B cell (primary cell): Measurements from ENCODE around the gene ZNF534. TPM values are rescaled to one million over a fixed set of nuclear protein-coding genes. Genes with fewer than 3 reads are reported as not detected.

ENCODE experiments used
- ATAC-seq: fragments of 200-7000 bp; cut with Tn5 transposase; one replicate; pipeline ENCODE4 v1.10.0; 2021; ENCODE audit warnings: low read depth, mild to moderate bottlenecking, moderate number of reproducible peaks, moderate library complexity
- CTCF ChIA-PET: fragments of 350-600 bp; sonication (Branson Sonifier 250); formaldehyde crosslinking; loops from one replicate; lab custom pipeline; 2021; ENCODE audit warnings: antibody characterized with exemption, inconsistent platforms; lab: Charles Lee
- POLR2A ChIA-PET: fragments of 350-600 bp; sonication (Branson Sonifier 250); formaldehyde crosslinking; loops from one replicate; lab custom pipeline; 2021; ENCODE audit warnings: antibody characterized with exemption; lab: Charles Lee
- DNase-seq: peaks from one replicate; pipeline ENCODE4 v3.0.0; 2013
- H2AFZ ChIP-seq: 2 replicates; pipeline ENCODE4 v1.6.1; 2012; ENCODE audit warnings: mild to moderate bottlenecking, low read depth, low read length; ENCODE audit not compliant: insufficient read depth, poor library complexity, severe bottlenecking
- H3K27ac ChIP-seq, 2 donors: 1 replicate in 1 of 2; 2 replicates in 1 of 2; pipeline ENCODE4 v1.5.1; 2012 to 2013; ENCODE audit warnings: low read length in 2 of 2, mild to moderate bottlenecking in 2 of 2, moderate library complexity in 1 of 2
- H3K27me3 ChIP-seq, 4 experiments: fragments of 200-600 bp in 1 of 4; sonication (generic) in 1 of 4; replicated peaks in 1 of 4; 1 replicate in 2 of 4; 2 replicates in 2 of 4; pipeline versions ENCODE4 v1.6.1 to v1.7.0; 2013 to 2016; ENCODE audit warnings: low read length in 3 of 4, mild to moderate bottlenecking in 2 of 4, mixed read lengths in 1 of 4, moderate library complexity in 1 of 4; ENCODE audit not compliant: insufficient read depth in 4 of 4, control insufficient read depth in 3 of 4; ENCODE audit errors: control extremely low read depth in 1 of 4
- H3K36me3 ChIP-seq, 2 experiments: replicated peaks in 1 of 2; 1 replicate in 1 of 2; 2 replicates in 1 of 2; pipeline versions ENCODE4 v1.6.1 to v1.7.1; 2013; ENCODE audit warnings: low read length in 1 of 2; ENCODE audit not compliant: insufficient read depth in 2 of 2, control insufficient read depth in 1 of 2; ENCODE audit errors: control extremely low read depth in 1 of 2, extremely low read depth in 1 of 2
- H3K4me1 ChIP-seq, 2 donors: fragments of 200-600 bp in 1 of 2; sonication (generic) in 1 of 2; 1 replicate in 1 of 2; 2 replicates in 1 of 2; pipeline versions ENCODE4 v1.5.1 to v1.6.1; 2013 to 2017; ENCODE audit warnings: low read length in 2 of 2; ENCODE audit not compliant: control insufficient read depth in 2 of 2, insufficient read depth in 2 of 2
- H3K4me2 ChIP-seq: replicated peaks from 2 replicates; pipeline ENCODE3; 2012; ENCODE audit warnings: mild to moderate bottlenecking, low read depth, low read length; ENCODE audit not compliant: poor library complexity, severe bottlenecking
- H3K4me3 ChIP-seq, 5 experiments: fragments of 200-600 bp in 1 of 5; sonication (generic) in 1 of 5; 1 replicate in 3 of 5; 2 replicates in 2 of 5; pipeline versions ENCODE4 v1.5.1 to v1.7.0; 2011 to 2016; ENCODE audit warnings: low read length in 4 of 5, mild to moderate bottlenecking in 4 of 5, low read depth in 2 of 5, control low read depth in 1 of 5, moderate library complexity in 1 of 5; ENCODE audit not compliant: insufficient read depth in 1 of 5; ENCODE audit errors: control extremely low read depth in 1 of 5, extremely low read depth in 1 of 5
- H3K79me2 ChIP-seq: fragments of 200-600 bp; sonication (generic); one replicate; pipeline ENCODE4 v1.6.0; 2016; ENCODE audit warnings: low read length; ENCODE audit not compliant: control insufficient read depth, insufficient read depth
- H3K9ac ChIP-seq: fragments of 200-600 bp; sonication (generic); 2 replicates; pipeline ENCODE4 v1.6.1; 2017; ENCODE audit warnings: mild to moderate bottlenecking, low read length, moderate library complexity
- H3K9me3 ChIP-seq, 3 donors: one replicate each; pipeline versions ENCODE4 v1.6.1 to v1.7.1; 2013; ENCODE audit warnings: low read length in 2 of 3; ENCODE audit not compliant: control insufficient read depth in 2 of 3, insufficient read depth in 1 of 3; ENCODE audit errors: control extremely low read depth in 1 of 3
- H4K20me1 ChIP-seq: 2 replicates; pipeline ENCODE4 v1.6.0; 2012; ENCODE audit warnings: mild to moderate bottlenecking, low read length; ENCODE audit not compliant: insufficient read depth, control insufficient read depth, poor library complexity, severe bottlenecking
- H3K27ac Mint-ChIP-seq: one replicate; pipeline ENCODE4 v1.8.0; 2021; ENCODE audit warnings: mixed read lengths
- H3K27me3 Mint-ChIP-seq: one replicate; pipeline ENCODE4 v1.8.0; 2021; ENCODE audit warnings: mixed read lengths
- H3K4me1 Mint-ChIP-seq: one replicate; pipeline ENCODE4 v1.8.0; 2021; ENCODE audit warnings: mixed read lengths
- H3K4me3 Mint-ChIP-seq: one replicate; pipeline ENCODE4 v1.8.0; 2021; ENCODE audit warnings: mixed read lengths
- H3K9me3 Mint-ChIP-seq: one replicate; pipeline ENCODE4 v1.8.0; 2022; ENCODE audit warnings: mixed read lengths; ENCODE audit not compliant: insufficient read depth
- CTCF ChIP-seq: fragments of 200-600 bp; IDR thresholded peaks from one replicate; pipeline ENCODE4 v1.8.0; 2022; ENCODE audit warnings: antibody characterized with exemption, mild to moderate bottlenecking
- EZH2 ChIP-seq: IDR thresholded peaks from 2 replicates; pipeline ENCODE4 v1.6.1; 2012; ENCODE audit warnings: borderline replicate concordance, low read depth, mild to moderate bottlenecking, moderate library complexity, low read length; ENCODE audit not compliant: insufficient read depth, poor library complexity, severe bottlenecking
- WGBS: methylation state at CpG from one replicate; pipeline ENCODE4 v1.1.5; 2013; ENCODE audit warnings: missing lambda C conversion rate; ENCODE audit not compliant: insufficient coverage; 5-methylcytosine and 5-hydroxymethylcytosine counted together
- intact Hi-C: fragments of 100-400 bp; cut with micrococcal nuclease; formaldehyde crosslinking; loops from one replicate; pipeline ENCODE4 v1.10.0; 2022
- polyA plus RNA-seq: library from polyadenylated mRNA; depleted of rRNA; stranded (reverse); fragments of >200 nt; gene quantifications from 2 replicates; pipeline ENCODE4 v1.2.3, GENCODE V29; 2012
- total RNA-seq, 2 donors: library from RNA; stranded (reverse); fragments of 120-200 nt in 1 of 2; gene quantifications; 1 replicate in 1 of 2; 2 replicates in 1 of 2; pipeline versions ENCODE4 v1.2.3 to v1.2.4, GENCODE V29; 2013 to 2022

Gene ZNF534
- total and polyA plus RNA-seq, 2 donors (not counting 1 experiment from before 2014, with no cell fraction given) = 0.04 TPM; not detected in 1

GRCh38 chr19:52492994-52493470 lies 64.1 kb downstream of the ZNF534 start:
- DNase-seq (no peak), ATAC-seq (no peak)
- WGBS = 36% methylated on average over 28 of the region's 28 CpGs
- Mint-ChIP-seq H3K27ac (no peak overlapping the region), H3K27me3 (peaks cover 2% of the 10 kb centered on the region), H3K4me3 (no peak overlapping the region), H3K4me1 (no peaks in the 10 kb centered on the region), H3K9me3 (peaks cover 20% of the 10 kb centered on the region)
- H3K79me2 ChIP-seq = no peaks in the 10 kb centered on the region
- CTCF ChIA-PET = no interaction called here
- H3K9me3 ChIP-seq = peaks cover 1 to 83% (median 25%) of the 10 kb centered on the region in 3 donors
- H3K9ac ChIP-seq = no peak overlapping the region
- H4K20me1 ChIP-seq = no peaks in the 10 kb centered on the region
- H3K27me3 ChIP-seq = no peaks in the 10 kb centered on the region
- no peaks in the 10 kb centered on the region for H3K4me1 ChIP-seq
- H2AFZ ChIP-seq = no peak overlapping the region
- POLR2A ChIA-PET = no interaction called here
- no peak overlapping the region for H3K4me2 ChIP-seq
- H3K27ac ChIP-seq = no peak overlapping the region
- TF ChIP-seq EZH2 (no peak), CTCF (no peak)
- H3K4me3 ChIP-seq = no peak overlapping the region
- intact Hi-C loops = no loop called here
- H3K36me3 ChIP-seq = no peaks in the 10 kb centered on the region

GRCh38 chr19:52494518-52494917 lies 65.6 kb downstream of the ZNF534 start:
- no peak overlapping the region for H3K9ac ChIP-seq
- no peaks in the 10 kb centered on the region for H3K36me3 ChIP-seq
- peaks cover 1 to 82% (median 23%) of the 10 kb centered on the region in 3 donors for H3K9me3 ChIP-seq
- TF ChIP-seq CTCF (no peak), EZH2 (no peak)
- Mint-ChIP-seq H3K4me3 (no peak overlapping the region), H3K27ac (no peak overlapping the region), H3K9me3 (peaks cover 25% of the 10 kb centered on the region), H3K27me3 (peaks cover 2% of the 10 kb centered on the region), H3K4me1 (no peaks in the 10 kb centered on the region)
- no peak overlapping the region for H2AFZ ChIP-seq
- POLR2A ChIA-PET = no interaction called here
- no peaks in the 10 kb centered on the region for H4K20me1 ChIP-seq
- ATAC-seq (no peak), DNase-seq (no peak)
- intact Hi-C loops = no loop called here
- H3K79me2 ChIP-seq = no peaks in the 10 kb centered on the region
- no peak overlapping the region for H3K4me2 ChIP-seq
- CTCF ChIA-PET = interaction anchor here (0.6 kb wide), 1 partner anchor 9 kb away, joined by 3 read pairs; no protein-coding TSS in a partner anchor
- H3K4me3 ChIP-seq = no peak overlapping the region
- WGBS = 100% methylated on average over 1 of the region's 3 CpGs
- no peaks in the 10 kb centered on the region for H3K4me1 ChIP-seq
- no peak overlapping the region for H3K27ac ChIP-seq
- H3K27me3 ChIP-seq = no peaks in the 10 kb centered on the region
